GM18520 (cell line): Measurements from ENCODE around the gene PLA2G15.
A peak's percentile ranks its signal among the peaks of the same experiment; 100 is the strongest.

Experiments
- ATAC-seq: cut with Tn5 transposase; IDR thresholded peaks from one replicate; pipeline ENCODE4 v1.9.1; 2021; ENCODE audit not compliant: unreplicated experiment

The PLA2G15 gene

GRCh38 chr16:68251832-68252231 lies 6.7 kb downstream of the PLA2G15 start:
- ATAC-seq = no peak

DNA sequence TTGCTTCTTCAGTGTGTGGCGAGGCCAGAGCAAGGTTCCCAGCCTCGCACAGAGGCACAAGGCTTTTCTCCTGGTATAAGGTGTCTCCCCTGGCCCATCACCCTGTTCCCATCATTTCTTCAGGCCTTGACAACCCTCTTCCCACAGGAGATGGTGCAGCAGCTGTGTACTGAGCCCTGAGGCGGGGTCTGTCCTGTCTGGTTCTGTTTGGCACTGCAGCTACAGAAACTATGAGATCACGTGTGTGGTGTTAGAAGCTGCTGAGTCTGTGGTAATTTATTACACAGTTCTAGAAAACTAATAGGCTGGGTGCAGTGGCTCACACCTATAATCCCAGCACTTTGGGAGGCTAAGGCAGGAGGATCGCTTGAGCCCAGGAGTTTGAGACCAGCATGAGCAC lies 7.2 kb downstream of the PLA2G15 start:
- no peak for ATAC-seq

DNA sequence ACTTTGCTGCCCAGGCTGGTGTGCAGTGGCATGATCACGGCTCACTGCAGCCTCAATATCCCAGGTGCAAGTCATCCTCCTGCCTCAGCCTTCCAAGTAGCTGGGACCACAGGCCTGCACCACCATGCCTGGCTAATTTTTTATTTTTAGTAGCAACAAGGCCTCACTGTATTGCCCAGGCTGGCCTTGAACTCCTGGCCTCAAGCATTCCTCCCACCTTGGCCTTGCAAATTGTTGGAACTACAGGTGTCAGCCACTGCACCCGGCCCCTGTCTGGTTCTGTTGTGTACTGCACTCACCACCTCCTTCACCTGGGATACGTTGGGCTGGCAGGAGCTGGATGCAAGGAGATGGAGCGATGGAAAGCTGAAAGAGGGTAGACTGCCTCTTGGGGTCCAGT lies 8.5 kb downstream of the PLA2G15 start:
- no peak for ATAC-seq

DNA sequence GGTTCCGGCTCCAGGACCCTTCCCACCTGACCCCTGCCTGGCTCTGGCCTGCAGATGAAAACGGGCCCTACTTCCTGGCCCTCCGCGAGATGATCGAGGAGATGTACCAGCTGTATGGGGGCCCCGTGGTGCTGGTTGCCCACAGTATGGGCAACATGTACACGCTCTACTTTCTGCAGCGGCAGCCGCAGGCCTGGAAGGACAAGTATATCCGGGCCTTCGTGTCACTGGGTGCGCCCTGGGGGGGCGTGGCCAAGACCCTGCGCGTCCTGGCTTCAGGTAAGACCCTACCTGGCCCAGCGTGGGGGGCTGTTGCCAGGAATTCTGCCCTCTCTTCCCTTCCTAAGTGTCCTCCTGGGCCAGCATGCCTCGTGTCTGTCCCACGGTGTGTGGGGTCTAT lies 10.5 kb downstream of the PLA2G15 start:
- ATAC-seq = no peak

- no peak for ATAC-seq
These were observed 12.2 kb downstream of the PLA2G15 start for GRCh38 chr16:68257251-68257905.

- no peak for ATAC-seq
These were observed 13.0 kb downstream of the PLA2G15 start for GRCh38 chr16:68257906-68258800.

- ATAC-seq = no peak
These were observed 14.0 kb downstream of the PLA2G15 start for GRCh38 chr16:68259007-68259825.

GRCh38 chr16:68263559-68264127 lies 18.5 kb downstream of the PLA2G15 start:
- no peak for ATAC-seq

DNA sequence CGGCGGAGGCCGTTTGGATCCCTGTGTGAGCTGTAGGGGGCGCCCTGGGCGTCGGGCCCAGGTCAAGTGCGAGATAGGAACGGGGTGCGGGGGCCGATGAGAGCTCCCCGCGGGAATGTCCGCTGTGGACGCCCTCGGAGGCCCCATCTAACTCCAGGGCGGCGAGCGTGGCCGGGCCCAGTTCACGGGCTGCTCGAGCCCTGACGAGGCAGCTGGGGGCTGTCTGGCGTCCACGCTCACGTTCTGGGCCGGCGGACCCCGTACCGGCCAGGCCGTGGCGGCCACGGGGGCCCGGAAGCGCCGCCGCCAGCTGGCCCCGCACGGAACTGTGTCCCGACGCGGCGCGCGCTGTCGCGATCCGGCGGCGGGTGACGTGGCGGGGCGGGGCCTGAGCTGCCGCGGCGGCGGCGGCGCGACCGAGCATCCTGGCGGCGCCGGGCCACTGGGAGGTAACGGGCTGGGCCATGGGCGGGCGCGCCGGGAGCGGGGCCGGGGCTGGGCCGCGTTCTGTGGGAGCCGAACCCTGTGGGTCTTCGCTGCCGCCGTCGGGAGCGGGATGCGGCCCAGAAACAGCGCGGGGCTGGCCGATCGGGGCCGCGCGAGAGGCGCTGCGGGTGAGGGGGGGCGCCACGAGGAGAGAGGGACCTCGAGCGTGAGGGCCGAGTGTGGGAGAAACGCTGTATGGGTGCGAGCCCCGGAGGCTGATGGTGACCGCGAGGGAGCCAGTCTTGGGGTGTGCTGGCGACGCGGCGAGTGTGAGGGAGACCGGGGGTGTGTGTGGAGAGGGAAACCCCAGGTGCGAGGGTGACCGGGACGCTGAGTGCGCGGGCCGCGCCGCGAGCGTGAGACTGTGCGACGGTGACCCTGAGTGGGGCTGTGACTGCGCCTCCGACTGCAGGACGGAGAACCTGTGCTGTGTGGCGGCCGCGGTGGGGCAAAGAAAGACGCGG lies 19.2 kb downstream of the PLA2G15 start, which contains the start of gene SLC7A6:
Gene SLC7A6 (plus strand): TSS at position 399 of the 950 bp plus-strand sequence. CDS start 10,201 bp downstream, outside the sequence.
- ATAC-seq = peak; percentile 57

DNA sequence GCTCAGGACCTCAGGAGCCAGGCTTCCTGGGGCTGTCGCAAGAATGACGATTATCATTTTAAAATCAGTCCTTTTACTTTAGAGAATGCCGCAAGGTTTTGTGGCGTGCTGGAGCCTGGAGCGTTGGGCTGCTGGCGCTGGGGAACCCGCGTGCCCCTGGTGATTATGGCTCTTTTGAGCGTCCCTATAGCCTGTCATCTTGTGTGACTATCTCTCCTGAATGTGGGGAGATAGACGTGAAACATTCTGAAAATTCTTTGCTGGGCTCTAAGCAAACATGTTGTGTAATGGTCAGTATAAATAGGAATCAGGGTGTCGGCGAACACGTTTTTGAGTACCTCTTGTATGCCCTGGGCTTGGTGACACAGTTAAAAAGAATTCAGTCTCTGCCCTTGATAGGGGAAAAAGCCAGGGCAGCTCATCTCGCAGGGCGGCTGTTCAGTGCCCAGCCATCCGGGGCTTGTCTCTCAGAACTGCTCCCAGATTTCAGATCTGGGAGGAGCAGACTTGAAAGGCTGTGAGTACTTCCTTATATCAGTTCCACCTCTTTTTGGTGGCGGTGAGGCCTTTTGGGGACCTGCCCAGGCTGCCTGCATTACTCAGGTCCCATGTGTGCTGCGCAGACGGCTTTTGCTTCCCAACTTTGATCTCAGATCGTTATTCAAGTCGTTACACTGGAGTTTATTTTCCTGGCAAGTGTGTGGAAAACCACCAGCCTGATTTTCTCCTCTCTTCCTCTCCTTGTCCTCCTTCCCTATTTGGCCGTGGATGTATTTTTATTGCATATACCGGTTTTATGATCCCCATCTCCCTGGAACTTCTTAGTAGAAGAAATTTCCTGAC lies 20.1 kb downstream of the PLA2G15 start:
- no peak for ATAC-seq

GRCh38 chr16:68267612-68268405 lies 22.6 kb downstream of the PLA2G15 start:
- ATAC-seq = no peak

- ATAC-seq = no peak
These were observed 24.6 kb downstream of the PLA2G15 start for GRCh38 chr16:68269793-68270192.

DNA sequence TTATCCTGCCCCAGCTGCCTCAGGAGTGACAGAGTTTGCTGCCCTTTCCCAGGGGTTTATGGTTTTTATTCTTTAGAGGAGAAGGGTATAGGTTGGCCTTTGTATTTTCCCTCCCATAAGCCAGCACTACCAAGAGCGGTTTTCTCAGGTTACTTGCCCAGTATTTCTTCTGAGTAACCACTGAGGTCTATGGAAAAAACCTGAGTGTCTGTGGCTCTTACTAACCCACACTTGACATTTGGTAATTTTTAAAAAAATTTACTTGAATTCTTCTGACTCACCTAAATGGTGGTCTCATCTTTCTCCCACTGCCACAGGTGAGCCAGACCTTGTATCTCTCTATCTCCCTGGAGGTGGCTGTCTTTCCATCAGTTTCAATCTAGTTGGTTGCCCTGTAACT lies 25.2 kb downstream of the PLA2G15 start:
- ATAC-seq = no peak

DNA sequence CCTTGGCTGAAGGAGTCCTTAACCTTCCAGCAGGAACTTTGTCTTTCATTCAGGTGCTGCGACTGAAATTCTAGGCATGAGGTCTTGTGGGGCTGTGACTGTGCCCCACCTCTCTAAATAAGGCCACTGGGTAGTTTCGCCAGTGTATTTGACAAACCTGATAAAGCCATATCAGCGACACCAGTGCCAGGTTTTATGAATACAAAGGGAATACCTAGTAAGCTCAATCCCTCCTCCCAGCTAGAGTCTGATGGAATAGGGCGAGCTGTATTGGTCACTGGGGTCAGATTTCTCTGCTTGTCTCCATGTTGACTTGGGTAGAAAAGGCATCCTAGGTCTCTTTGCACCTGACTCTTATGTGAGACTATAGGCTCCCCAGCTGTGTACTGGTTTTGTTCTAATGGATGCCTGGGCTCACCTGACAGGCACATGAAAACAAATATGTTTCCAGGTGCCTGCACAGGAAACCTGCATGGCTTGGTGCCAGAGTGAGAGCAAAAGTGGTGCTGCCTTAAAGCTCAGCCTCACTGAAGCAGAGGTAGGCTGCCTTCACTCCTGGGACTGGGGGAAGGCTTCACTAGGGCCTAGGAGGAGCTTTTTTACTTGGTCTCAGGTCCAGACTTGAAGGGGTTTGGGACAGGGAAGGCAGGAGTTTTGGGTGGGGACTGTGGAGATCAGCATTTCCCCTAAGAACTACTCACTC lies 27.5 kb downstream of the PLA2G15 start:
- no peak for ATAC-seq

DNA sequence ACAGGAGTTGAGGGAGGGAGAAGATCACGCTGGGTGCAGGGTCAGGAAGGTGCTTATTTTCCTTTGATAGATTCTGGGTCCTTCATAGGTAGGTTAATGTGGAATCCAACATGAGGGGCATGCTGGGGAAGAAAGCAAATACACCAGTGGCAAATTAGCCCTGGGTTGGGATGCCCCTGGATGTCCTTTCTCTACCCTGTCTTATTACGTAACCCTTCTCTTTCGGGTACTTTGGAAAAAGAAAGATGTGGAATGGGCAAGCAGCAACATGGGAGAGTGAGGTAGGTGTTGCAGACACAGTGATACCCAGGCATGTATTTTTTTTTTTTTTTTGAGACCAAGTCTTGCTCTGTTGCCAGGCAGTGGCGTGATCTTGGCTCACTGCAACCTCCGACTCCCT lies 28.3 kb downstream of the PLA2G15 start:
- ATAC-seq = no peak

GRCh38 chr16:68273896-68274295 lies 28.7 kb downstream of the PLA2G15 start:
- no peak for ATAC-seq

GRCh38 chr16:68274441-68274840 lies 29.3 kb downstream of the PLA2G15 start:
- ATAC-seq = no peak
